ENCODE data around the gene MYH9. TPM values are rescaled to one million over a fixed set of nuclear protein-coding genes. Genes with fewer than 3 reads are reported as not detected.

Gene MYH9
- total and polyA plus RNA-seq, 5 experiments from 2014 or later = 51.2 to 718 (median 389) TPM

DNA sequence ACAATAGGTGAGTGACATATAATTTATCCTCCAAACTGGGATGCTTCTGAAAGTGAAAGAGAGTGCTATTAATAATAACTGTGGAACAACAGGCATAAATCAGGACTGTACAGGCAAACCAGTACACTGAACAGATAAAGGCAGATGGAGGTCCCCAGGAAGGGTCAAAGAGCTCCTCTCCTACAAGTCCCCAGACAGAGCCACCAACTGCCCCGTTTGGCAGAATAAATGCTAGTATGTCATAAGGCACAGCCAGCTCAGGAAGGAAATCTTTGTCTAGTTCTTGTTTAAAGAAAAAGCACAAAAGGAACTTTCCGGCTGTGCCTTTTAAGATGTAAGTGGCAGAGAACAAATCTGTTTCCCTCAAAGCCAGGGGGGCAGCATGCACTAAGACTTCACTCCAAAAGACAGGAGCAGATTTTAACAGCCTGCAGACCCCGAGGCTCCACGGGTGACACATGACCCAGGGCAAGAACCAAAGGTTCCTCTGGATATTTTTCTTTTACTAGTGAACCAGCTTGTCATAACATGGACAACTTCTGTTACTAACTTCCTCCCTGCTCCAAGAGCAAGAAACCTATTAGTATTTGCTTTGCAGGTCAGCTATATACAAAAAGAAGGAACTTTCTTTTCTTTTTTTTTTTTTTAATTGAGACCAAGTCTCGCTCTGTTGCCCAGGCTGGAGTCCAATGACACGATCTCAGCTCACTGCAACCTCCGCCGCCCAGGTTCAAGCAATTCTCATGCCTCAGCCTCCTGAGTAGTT lies 50.2 kb downstream of the MYH9 start:
- ATAC-seq = peak; percentile 16 to 25
- Mint-ChIP-seq H3K36me3 (peaks cover 7 to 88% (median 30%) of the 10 kb centered on the region in 3 donors), H3K4me3 (peak overlapping the region; percentile 40 to 94 (median 90)), H3K9me3 (no peaks in the 10 kb centered on the region), H3K27me3 (no peaks in the 10 kb centered on the region), H3K4me1 (peaks cover 63 to 97% (median 94%) of the 10 kb centered on the region in 4 donors), H3K27ac (peak overlapping the region; percentile 96 to 99 (median 99))
- DNase-seq = peak in 4 of 10 donors; percentile 25 to 65 (median 43)
- POLR2A ChIA-PET = interaction anchor here (0.6 to 50.0 kb wide), 5 partner anchors 9 to 131 kb away, joined by 3 to 2215 read pairs (median 5); partner anchors contain the start of gene MYH9

DNA sequence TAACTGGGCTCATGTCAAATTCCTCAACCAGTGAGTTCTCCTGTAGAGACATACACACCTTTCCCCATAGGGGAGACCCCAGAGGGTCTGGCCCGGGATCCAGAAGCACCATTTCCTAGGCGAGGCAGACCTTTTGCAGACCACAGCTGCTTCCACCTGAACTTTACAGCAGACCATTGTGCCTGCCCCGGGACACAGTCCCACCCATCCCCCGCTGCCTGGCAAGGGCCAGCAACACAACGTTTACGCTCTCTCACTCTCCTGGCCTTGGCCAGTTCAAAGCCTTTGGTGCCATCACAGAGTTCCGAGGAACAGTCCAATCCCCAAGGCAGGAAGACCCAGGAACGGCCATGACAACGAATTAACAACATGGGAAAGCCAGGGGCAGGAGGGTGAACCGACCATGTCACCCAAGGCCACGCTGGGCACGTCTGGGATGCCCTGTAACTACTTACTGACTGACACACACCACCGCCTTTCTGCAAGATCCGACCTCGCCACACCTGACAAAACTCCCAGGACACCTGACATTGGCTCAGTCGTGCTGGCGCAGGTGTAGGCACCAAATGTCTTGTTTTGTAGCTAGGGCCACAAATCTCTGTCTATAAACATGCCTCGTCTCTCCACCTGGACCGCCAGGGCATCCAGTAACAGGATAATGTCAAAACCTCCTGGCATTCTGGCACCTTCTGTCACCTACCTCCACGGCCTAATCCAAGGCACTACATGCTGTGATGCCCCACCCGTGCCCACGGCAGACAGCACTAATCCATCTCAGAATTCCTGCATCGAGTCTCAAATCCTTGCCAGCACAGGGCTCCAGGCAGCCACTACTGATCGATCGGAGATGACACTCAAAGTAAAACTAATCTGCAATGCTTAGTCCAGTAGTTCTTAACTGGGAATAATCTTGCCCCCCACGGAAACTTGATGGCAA lies 51.3 kb downstream of the MYH9 start:
- peaks cover 64 to 96% (median 94%) of the 10 kb centered on the region in 4 donors for H3K4me1 Mint-ChIP-seq
- peaks cover 7 to 79% (median 29%) of the 10 kb centered on the region in 3 donors for H3K36me3 Mint-ChIP-seq
- H3K27me3 Mint-ChIP-seq = no peaks in the 10 kb centered on the region
- DNase-seq (no peak), ATAC-seq (no peak)
- POLR2A ChIA-PET = interaction anchor here (1.0 to 50.0 kb wide), 3 partner anchors 8 to 132 kb away, joined by 5 to 2215 read pairs (median 6); partner anchors contain the start of gene MYH9
- peak overlapping the region; percentile 96 to 99 (median 99) for H3K27ac Mint-ChIP-seq
- peak overlapping the region; percentile 62 to 94 (median 91) for H3K4me3 Mint-ChIP-seq
- H3K9me3 Mint-ChIP-seq = no peaks in the 10 kb centered on the region

DNA sequence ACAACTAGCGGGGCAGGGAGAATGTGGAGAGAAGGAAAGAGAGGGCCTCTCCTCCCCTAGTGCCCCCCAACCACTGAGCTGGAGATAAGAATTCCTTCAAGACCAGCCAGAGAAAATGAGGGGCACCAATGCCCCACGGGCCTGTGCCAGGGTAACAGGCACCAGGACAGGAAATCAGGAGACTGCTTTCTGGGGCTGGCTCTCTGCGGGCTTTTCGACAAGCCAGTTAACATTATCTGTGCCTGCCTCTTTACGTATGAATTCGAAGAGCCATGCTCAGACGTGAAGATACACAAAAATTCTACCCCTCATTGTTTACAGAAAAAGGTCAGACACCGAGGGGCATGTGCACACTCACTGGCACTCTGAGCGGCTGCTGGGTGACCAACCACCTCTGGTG lies 52.1 kb downstream of the MYH9 start:
- H3K27me3 Mint-ChIP-seq = no peaks in the 10 kb centered on the region
- H3K27ac Mint-ChIP-seq = peak overlapping the region; percentile 96 to 99 (median 99)
- POLR2A ChIA-PET = interaction anchor here (0.6 to 50.0 kb wide), 5 partner anchors 10 to 118 kb away, joined by 3 to 2215 read pairs (median 27); partner anchors contain the start of gene MYH9
- H3K36me3 Mint-ChIP-seq = peaks cover 7 to 76% (median 27%) of the 10 kb centered on the region in 3 donors
- H3K4me3 Mint-ChIP-seq = peak overlapping the region; percentile 78 to 94 (median 91)
- H3K9me3 Mint-ChIP-seq = no peaks in the 10 kb centered on the region
- peak in 2 of 10 donors; percentile 48 to 50 for DNase-seq
- H3K4me1 Mint-ChIP-seq = peaks cover 66 to 96% (median 94%) of the 10 kb centered on the region in 4 donors
- no peak for ATAC-seq

GRCh38 chr22:36334821-36335603 lies 52.8 kb downstream of the MYH9 start:
- H3K27me3 Mint-ChIP-seq = no peaks in the 10 kb centered on the region

DNA sequence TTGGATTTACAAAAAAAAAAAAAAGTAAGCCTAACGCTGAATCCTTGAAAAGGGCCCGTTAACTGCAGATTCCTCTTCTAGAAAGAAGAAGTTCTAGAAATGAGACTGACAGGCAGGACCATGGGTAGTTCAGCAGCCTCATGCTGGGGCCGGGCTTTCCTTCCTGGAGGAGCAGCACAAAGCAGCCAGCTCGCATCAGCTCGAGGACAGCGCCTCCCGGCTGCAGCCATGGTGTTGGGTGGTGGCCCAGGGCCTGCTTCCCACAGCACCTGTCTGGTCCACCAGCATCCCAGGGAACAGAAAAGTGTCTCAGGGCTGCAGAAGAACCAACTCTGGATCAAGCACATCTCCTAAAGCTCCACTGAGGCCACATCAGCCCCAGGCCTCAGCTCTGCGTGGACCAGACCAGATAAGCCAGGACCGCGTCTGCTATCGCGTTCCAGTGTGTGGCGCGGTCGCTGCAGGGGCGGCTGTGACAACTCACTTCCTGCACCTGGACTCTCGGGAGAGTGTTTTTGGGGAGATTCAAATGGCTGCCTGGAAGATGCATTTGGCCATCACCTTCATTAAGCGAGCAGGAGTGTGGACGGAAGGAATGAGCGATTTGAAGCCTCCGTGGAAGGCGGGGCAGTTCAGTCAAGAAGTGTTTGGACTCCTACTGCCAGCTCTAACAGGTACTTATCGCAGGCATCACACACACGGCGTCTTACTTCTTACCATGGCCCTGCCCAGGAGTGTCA lies 53.5 kb downstream of the MYH9 start:
- Mint-ChIP-seq H3K27me3 (no peaks in the 10 kb centered on the region), H3K27ac (peak overlapping the region; percentile 96 to 99 (median 99)), H3K4me3 (peak overlapping the region; percentile 78 to 94 (median 91)), H3K4me1 (peaks cover 71 to 100% (median 95%) of the 10 kb centered on the region in 4 donors), H3K9me3 (no peaks in the 10 kb centered on the region), H3K36me3 (peaks cover 8 to 74% (median 24%) of the 10 kb centered on the region in 3 donors)
- ATAC-seq = no peak
- POLR2A ChIA-PET = interaction anchor here (0.5 to 50.0 kb wide), 14 partner anchors 9 to 147 kb away, joined by 3 to 2215 read pairs (median 6); partner anchors contain the start of genes MYH9 and TXN2
- peak in 2 of 10 donors; percentile 33 to 35 for DNase-seq

More at GRCh38 chr22:36334821-36335603, 52.8 kb downstream of the MYH9 start:
- peaks cover 8 to 75% (median 26%) of the 10 kb centered on the region in 3 donors for H3K36me3 Mint-ChIP-seq
- DNase-seq (peak in 5 of 10 donors; percentile 22 to 48 (median 42)), ATAC-seq (peak in 1 of 2 donors; percentile 6)
- peaks cover 70 to 99% (median 94%) of the 10 kb centered on the region in 4 donors for H3K4me1 Mint-ChIP-seq
- H3K4me3 Mint-ChIP-seq = peak overlapping the region; percentile 78 to 94 (median 91)
- POLR2A ChIA-PET = interaction anchor here (0.5 to 50.0 kb wide), 13 partner anchors 9 to 146 kb away, joined by 3 to 2215 read pairs (median 5); partner anchors contain the start of genes MYH9 and TXN2
- H3K9me3 Mint-ChIP-seq = no peaks in the 10 kb centered on the region
- H3K27ac Mint-ChIP-seq = peak overlapping the region; percentile 96 to 99 (median 99)

DNA sequence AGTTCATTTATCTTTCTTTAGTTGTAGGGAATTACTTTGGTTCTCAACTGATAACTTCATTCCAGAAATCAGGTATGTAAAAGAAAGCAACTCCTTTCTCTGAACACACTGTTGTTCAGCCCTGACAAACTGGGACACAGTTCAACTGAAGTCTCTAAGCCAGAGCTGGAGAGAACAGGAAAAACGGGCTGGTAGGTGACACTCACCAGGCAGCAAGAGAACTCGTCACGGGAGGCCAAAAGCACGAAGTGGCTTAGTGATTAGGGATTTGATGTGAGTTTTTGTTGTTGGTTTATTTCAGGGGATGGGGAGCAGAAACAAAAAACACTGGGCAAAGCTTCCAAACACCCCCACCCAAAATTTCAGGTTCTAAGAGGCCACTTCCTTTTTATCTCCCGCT lies 54.1 kb downstream of the MYH9 start:
- no peaks in the 10 kb centered on the region for H3K9me3 Mint-ChIP-seq
- H3K4me3 Mint-ChIP-seq = peak overlapping the region; percentile 78 to 94 (median 91)
- peak overlapping the region; percentile 96 to 99 (median 99) for H3K27ac Mint-ChIP-seq
- H3K36me3 Mint-ChIP-seq = peaks cover 6 to 71% (median 23%) of the 10 kb centered on the region in 3 donors
- H3K27me3 Mint-ChIP-seq = no peaks in the 10 kb centered on the region
- POLR2A ChIA-PET = interaction anchor here (0.8 to 50.0 kb wide), 10 partner anchors 8 to 196 kb away, joined by 3 to 2215 read pairs (median 12); partner anchors contain the start of genes MYH9 and TXN2
- H3K4me1 Mint-ChIP-seq = peaks cover 72 to 100% (median 95%) of the 10 kb centered on the region in 4 donors
- DNase-seq (no peak), ATAC-seq (no peak)

- POLR2A ChIA-PET = interaction anchor here (0.9 to 50.0 kb wide), 14 partner anchors 7 to 197 kb away, joined by 3 to 2215 read pairs (median 10); partner anchors contain the start of genes MYH9 and TXN2
- H3K4me3 Mint-ChIP-seq = peak overlapping the region; percentile 78 to 94 (median 91)
- peak; percentile 18 to 29 for ATAC-seq
- peak in 6 of 10 donors; percentile 43 to 70 (median 60) for DNase-seq
- peaks cover 78 to 100% (median 99%) of the 10 kb centered on the region in 4 donors for H3K4me1 Mint-ChIP-seq
- H3K9me3 Mint-ChIP-seq = no peaks in the 10 kb centered on the region
- peak overlapping the region; percentile 96 to 99 (median 99) for H3K27ac Mint-ChIP-seq
- peaks cover 6 to 66% (median 23%) of the 10 kb centered on the region in 3 donors for H3K36me3 Mint-ChIP-seq
- H3K27me3 Mint-ChIP-seq = no peaks in the 10 kb centered on the region
These were observed 55.0 kb downstream of the MYH9 start for GRCh38 chr22:36332623-36333332.

DNA sequence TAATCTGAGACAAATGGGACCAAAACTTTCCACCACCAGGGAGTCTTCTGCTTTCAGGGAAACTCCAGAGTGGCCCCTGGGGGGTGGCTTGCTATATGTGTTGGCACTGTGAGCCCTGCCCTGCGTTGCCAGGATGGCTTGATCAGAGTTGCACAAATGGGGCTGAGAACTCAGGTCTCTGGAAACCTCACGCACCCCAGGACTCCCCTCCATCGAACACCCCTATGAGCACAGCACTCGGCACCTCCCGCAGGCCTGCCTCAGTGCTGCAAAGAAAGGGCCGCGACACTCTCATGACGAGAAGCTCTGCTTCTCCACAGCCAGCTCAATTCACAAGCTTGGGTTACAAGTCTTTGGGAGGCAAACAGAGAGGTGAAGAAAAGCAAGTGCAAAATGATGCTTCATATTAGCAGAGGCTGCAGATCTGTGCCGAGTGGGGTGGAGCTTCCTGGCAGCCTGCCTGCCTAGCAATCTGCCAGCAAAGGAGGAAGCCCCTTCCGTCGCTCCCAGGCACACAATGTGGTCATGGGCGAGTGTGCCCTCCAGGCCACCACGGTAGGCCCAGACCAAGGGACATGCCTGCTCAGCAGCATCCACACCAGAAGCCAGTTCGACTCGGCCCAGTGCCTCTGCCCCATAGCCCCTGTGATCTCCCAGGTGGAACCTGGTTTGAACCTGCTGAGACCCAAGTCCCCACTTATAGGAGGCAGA lies 55.7 kb downstream of the MYH9 start:
- POLR2A ChIA-PET = interaction anchor here (0.8 to 50.0 kb wide), 15 partner anchors 8 to 910 kb away, joined by 3 to 2215 read pairs (median 9); partner anchors contain the start of genes MYH9 and TXN2
- DNase-seq (peak in 9 of 10 donors; percentile 48 to 84 (median 60)), ATAC-seq (peak; percentile 11 to 27)
- Mint-ChIP-seq H3K4me3 (peak overlapping the region; percentile 80 to 96 (median 92)), H3K4me1 (peaks cover 75 to 100% (median 98%) of the 10 kb centered on the region in 4 donors), H3K36me3 (peaks cover 6 to 66% (median 24%) of the 10 kb centered on the region in 3 donors), H3K9me3 (no peaks in the 10 kb centered on the region), H3K27ac (peak overlapping the region; percentile 96 to 99 (median 99)), H3K27me3 (no peaks in the 10 kb centered on the region)

DNA sequence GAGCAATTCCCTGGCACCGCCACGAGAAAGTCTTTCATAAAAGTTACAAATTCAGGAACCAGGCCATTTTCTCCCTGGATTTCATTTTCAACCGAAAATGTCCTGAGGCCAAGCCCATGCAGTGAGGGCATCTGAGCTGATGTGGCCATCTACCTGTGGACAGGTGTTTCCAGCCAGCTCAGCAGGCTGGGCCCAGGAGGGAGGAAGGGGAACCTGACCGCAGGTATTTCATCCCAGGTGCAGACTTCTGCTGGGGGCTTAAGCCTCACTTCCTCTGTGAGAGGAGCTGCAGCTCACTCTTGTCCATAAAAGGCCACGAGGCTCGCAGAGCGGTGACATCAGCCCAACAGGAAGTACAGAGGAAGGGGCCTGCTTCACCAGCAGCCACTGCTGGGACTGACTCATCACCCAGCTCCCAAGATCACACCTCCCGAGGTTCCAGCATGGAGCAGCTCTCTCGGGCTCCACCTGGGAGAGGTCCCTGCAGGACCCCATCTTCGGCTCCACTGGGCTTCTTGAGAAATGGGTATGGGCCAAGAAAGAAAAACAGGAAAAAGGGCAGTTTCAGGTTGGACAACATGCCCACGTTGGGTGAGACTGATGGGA lies 56.4 kb downstream of the MYH9 start:
- DNase-seq (peak; percentile 41 to 89 (median 74)), ATAC-seq (peak; percentile 43 to 62)
- Mint-ChIP-seq H3K4me3 (peak overlapping the region; percentile 80 to 96 (median 92)), H3K27me3 (no peaks in the 10 kb centered on the region), H3K27ac (peak overlapping the region; percentile 96 to 99 (median 99)), H3K4me1 (peaks cover 71 to 99% (median 97%) of the 10 kb centered on the region in 4 donors), H3K36me3 (peaks cover 6 to 66% (median 24%) of the 10 kb centered on the region in 3 donors), H3K9me3 (no peaks in the 10 kb centered on the region)
- POLR2A ChIA-PET = interaction anchor here (0.6 to 50.0 kb wide), 14 partner anchors 9 to 1352 kb away, joined by 3 to 2215 read pairs (median 10); partner anchors contain the start of genes MYH9 and TXN2
